HG03175 (cell line): ENCODE data around the gene GAGE10.
"Not testable (repeated sequence)": the region's sequence is repeated elsewhere in the genome, so short reads cannot be mapped to it uniquely, and the experiment has no call there.

Experiments
- ATAC-seq: cut with Tn5 transposase; IDR thresholded peaks from one replicate; pipeline ENCODE4 v1.9.1; 2021; ENCODE audit warnings: mild to moderate bottlenecking, moderate library complexity; ENCODE audit not compliant: unreplicated experiment

GAGE10 gene

DNA sequence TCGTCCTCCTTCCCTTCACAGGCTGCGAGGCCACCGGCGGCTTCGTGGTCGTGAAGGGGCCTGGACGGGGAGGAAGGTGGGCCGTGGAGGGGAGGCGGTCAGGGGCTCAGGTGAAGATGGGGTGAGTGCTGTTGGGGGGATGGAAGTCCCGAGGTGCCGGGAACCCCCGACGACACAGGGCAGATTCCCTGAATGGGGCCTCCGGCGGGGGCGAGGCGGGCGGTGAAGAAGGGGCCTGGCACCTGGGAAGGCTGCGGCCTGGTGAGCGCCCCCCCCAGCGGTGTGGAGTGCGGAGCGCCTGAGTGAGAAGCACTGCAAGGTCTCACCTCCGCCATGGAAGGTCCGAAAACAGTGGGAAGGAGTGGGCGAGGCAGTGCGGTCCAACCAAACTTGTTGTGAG, 18.8 kb downstream of the GAGE10 start:
- not testable (repeated sequence) for ATAC-seq

DNA sequence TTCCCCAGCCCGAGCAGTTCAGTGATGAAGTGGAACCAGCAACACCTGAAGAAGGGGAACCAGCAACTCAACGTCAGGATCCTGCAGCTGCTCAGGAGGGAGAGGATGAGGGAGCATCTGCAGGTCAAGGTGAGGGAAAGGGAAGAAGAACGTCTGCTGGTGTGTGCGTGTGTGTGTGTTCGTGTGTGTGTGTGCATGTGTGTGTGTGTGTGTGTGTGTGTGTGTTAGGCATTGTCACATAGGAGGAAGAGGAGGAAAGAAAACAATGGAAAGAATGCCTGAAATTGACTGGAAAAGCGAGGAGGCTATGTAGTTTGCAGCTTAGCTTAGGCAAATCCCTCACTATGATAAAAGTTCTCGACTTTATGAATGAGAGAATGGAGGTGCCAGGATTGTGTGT, 20.3 kb downstream of the GAGE10 start:
- ATAC-seq: not testable (repeated sequence)

DNA sequence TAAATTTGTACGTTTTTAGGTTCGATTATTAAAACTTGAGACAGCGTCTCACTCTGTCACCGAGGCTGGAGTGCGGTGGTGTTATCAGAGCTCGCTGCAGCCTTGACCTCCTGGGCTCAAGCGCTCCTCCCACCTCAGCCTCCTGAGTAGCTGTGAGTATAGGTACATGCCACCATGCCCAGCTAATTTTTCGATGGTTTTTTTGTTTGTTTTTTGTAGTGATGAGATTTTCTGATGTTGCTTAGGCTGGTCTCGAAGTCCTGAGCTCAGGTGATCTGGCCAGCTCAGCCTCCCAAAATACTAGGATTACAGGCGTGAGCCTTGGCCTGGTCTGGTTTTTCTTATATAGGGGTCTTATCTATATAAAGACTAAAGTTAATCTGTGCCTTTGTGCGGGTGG, 27.0 kb downstream of the GAGE10 start:
- not testable (repeated sequence) for ATAC-seq

DNA sequence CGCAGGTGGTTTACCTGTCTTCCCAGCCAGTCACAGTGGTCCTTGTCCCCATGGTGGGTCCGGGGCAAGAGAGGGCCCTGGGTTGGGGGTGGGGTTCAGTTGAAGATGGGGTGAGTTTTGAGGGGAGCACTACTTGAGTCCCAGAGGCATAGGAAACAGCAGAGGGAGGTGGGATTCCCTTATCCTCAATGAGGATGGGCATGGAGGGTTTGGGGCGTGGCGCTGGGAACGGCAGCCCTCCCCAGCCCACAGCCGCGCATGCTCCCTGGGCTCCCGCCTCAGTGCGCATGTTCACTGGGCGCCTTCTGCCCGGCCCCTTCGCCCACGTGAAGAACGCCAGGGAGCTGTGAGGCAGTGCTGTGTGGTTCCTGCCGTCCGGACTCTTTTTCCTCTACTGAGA, 27.8 kb downstream of the GAGE10 start, which contains the start of gene GAGE13:
Gene GAGE13, plus strand, starts transcription at position 301 of the 400 bp plus-strand sequence. CDS start 1,156 bp downstream, outside the sequence.
- not testable (repeated sequence) for ATAC-seq

DNA sequence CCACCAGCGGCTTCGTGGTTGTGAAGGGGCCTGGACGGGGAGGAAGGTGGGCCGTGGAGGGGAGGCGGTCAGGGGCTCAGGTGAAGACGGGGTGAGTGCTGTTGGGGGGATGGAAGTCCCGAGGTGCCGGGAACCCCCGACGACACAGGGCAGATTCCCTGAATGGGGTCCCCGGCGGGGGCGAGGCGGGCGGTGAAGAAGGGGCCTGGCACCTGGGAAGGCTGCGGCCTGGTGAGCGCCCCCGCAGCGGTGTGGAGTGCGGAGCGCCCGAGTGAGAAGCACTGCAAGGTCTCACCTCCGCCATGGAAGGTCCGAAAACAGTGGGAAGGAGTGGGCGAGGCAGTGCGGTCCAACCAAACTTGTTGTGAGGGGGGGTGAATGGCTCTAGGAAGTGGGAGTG, 28.4 kb downstream of the GAGE10 start:
- not testable (repeated sequence) for ATAC-seq

DNA sequence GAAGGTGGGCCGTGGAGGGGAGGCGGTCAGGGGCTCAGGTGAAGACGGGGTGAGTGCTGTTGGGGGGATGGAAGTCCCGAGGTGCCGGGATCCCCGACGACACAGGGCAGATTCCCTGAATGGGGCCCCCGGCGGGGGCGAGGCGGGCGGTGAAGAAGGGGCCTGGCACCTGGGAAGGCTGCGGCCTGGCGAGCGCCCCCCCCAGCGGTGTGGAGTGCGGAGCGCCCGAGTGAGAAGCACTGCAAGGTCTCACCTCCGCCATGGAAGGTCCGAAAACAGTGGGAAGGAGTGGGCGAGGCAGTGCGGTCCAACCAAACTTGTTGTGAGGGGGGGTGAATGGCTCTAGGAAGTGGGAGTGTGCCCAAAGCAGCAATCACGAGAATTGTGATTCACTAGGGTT, 38.0 kb downstream of the GAGE10 start:
- not testable (repeated sequence) for ATAC-seq

DNA sequence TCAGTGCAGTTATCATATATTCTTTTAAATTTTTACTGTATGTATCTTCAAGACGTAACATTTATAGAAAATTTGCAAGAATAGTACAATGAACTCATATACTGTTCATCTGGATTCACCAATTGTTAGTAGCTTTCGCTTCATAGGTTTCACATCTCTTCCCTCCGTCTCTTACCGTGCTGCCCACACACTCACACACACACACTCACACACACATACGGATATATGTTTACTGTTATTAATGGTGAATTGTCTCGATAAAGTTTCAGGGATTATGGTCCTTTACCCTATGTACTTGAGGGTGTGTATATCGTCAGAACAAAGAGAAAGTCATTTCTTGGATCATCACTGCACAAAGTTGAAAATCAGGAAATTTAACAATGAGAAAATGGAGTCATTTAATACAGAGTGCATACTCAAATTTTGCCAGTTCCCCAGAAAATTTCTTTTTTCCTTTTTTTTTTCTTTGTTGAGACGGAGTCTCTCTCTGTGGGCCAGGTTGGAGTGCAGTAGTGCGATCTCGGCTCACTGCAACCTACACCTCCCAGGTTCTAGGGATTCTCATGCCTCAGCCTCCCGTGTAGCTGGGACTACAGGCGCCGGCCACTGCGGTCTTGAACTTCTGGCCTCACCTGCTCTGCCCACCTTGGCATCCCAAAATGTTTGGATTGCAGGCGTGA, 41.2 kb downstream of the GAGE10 start:
- not testable (repeated sequence) for ATAC-seq

DNA sequence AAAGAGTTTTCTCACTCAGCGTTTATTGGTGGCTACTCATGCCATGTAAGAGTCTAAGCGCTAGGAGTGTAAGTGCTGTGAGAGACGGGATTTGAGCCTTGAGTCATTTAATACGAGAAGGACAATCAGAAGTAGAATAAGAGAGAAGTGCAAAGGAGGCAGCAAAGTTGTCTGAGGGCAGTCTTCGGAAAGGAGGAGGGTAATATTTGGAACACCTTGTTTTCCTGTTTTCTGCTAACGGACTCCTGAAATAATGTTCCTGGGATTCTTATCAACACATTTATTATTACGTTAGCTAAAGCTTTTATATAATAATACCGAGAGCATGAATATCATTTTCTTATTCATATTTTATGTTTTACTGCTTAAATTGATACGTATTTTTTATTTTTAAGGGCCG, 42.0 kb downstream of the GAGE10 start:
- not testable (repeated sequence) for ATAC-seq

DNA sequence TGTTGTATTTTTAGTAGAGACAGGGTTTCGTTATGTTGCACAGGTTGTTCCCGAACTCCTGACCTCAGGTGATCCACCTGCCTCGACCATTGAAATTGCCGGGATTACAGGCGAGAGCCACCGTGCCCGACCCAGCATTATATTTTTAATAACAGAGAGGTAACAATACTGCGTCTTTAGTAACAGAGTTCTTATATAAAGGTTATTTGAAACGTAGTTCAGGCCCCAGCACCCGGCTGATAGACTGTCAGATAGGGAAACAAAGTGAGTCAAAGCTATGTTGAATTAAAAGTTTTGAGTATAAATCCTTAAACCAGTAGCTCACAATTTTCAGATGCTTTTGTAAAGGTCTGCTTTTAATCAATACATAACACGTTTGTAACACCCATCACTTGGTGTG, 42.7 kb downstream of the GAGE10 start:
- not testable (repeated sequence) for ATAC-seq
